Tibial artery (tissue), 4 donors: ENCODE results near the gene HS1BP3.

ENCODE experiments used
- DNase-seq, 2 donors: peaks; one replicate each; pipeline ENCODE4 v3.0.0-alpha.2; 2019
- H3K27ac ChIP-seq, 2 donors: fragments of 200-600 bp; sonication (generic) in 1 of 2; 1 replicate in 1 of 2; 2 replicates in 1 of 2; pipeline ENCODE4 v1.5.1; 2018 to 2019; ENCODE audit warnings: mild to moderate bottlenecking in 1 of 2
- H3K27me3 ChIP-seq, 2 donors: fragments of 200-600 bp; sonication (generic) in 1 of 2; one replicate each; pipeline versions ENCODE4 v1.5.1 to v1.6.0; 2016 to 2019
- H3K36me3 ChIP-seq, 3 donors: fragments of 200-600 bp; sonication (generic) in 2 of 3; one replicate each; pipeline ENCODE4 v1.5.1; 2016 to 2019; ENCODE audit warnings: mild to moderate bottlenecking in 2 of 3
- H3K4me1 ChIP-seq, 4 donors: fragments of 200-600 bp; sonication (generic) in 2 of 4; 1 replicate in 3 of 4; 2 replicates in 1 of 4; pipeline ENCODE4 v1.5.1; 2016 to 2019
- H3K4me3 ChIP-seq, 2 donors: fragments of 200-600 bp; sonication (generic) in 1 of 2; 1 replicate in 1 of 2; 2 replicates in 1 of 2; pipeline ENCODE4 v1.5.1; 2018 to 2019; ENCODE audit warnings: mild to moderate bottlenecking in 2 of 2
- H3K9me3 ChIP-seq, 3 donors: fragments of 200-600 bp; sonication (generic) in 1 of 3; one replicate each; pipeline ENCODE4 v1.5.1; 2016 to 2019
- intact Hi-C: fragments of 100-400 bp; cut with DNase I; formaldehyde crosslinking; loops from one replicate; pipeline ENCODE4 v1.15.0; 2023; ENCODE audit warnings: low total_unique reads
- TF ChIP-seq, protein P1 (sequence below), 2 experiments: fragments of 200-600 bp in 1 of 2; fragments of 450-650 bp in 1 of 2; IDR thresholded peaks; one replicate each; pipeline ENCODE4 v1.5.1; 2017 to 2019; ENCODE audit warnings: antibody characterized with exemption in 2 of 2, mild to moderate bottlenecking in 1 of 2, moderate library complexity in 1 of 2

HS1BP3 gene

DNA sequence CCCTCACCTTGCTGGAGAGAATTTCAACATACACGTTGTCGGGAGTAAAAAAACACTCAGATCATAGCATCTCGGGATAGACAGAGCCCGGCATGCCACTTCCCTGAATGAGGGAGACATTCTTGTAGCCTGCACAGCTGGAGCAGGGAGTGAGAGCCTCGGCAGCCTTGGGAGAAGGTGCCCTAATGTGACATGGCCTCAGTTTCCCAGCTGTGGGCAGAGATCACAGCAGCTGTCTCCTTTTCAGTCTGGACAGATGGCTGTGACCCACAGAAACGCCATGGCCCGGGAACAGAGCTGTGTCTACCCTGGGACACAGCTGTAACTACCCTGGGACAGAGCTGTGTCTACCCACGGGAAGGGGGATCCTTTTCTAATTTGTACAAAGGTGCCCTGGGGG is 55.9 kb downstream of the HS1BP3 start:
- Histone ChIP-seq H3K27me3 (no peaks in the 10 kb centered on the region), H3K4me1 (peaks cover 4 to 75% (median 67%) of the 10 kb centered on the region in 4 donors), H3K9me3 (no peaks in the 10 kb centered on the region), H3K36me3 (no peaks in the 10 kb centered on the region), H3K4me3 (no peak overlapping the region), H3K27ac (peak overlapping the region; percentile 91)
- TF ChIP-seq, protein P1, sequence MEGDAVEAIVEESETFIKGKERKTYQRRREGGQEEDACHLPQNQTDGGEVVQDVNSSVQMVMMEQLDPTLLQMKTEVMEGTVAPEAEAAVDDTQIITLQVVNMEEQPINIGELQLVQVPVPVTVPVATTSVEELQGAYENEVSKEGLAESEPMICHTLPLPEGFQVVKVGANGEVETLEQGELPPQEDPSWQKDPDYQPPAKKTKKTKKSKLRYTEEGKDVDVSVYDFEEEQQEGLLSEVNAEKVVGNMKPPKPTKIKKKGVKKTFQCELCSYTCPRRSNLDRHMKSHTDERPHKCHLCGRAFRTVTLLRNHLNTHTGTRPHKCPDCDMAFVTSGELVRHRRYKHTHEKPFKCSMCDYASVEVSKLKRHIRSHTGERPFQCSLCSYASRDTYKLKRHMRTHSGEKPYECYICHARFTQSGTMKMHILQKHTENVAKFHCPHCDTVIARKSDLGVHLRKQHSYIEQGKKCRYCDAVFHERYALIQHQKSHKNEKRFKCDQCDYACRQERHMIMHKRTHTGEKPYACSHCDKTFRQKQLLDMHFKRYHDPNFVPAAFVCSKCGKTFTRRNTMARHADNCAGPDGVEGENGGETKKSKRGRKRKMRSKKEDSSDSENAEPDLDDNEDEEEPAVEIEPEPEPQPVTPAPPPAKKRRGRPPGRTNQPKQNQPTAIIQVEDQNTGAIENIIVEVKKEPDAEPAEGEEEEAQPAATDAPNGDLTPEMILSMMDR (IDR thresholded peaks at IDR 0.05) = no peak
- DNase-seq = peak in 1 of 2 donors; percentile 64
- intact Hi-C loops = no loop called here

DNA sequence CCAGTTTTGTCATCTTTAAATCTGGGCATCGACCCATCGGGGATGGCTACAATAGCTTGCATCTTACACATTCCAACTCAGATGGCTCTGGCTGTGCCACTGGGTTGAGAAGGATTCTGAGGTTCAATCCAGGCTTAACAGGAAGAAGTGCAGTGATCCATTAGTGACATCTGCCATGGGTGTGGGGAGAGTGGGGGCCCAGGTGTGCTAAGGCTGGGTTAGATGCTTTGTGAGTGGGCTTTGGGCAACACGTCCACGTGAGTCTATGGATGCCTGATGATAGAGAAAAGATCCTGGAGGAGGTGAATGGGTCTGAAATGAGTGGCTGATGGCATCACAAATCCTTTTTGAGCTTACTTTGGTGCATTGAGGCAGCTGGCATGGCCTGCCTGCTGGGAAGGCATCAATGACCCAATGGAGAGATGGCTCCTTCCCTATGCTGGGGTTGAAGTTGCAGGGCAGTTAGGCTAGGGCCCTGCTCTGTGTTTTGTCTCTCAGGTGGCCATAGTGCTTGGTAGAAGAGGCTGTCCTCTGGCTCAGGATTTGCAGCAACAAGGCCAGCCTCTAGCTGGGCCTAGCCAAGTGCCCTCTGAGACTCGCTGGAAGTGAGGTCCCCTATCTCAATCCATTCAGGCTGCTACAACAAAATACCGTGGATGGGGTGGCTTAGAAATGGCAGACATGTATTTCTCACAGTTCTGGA is 56.7 kb downstream of the HS1BP3 start:
- DNase-seq = peak; percentile 17 to 52
- Histone ChIP-seq H3K9me3 (no peaks in the 10 kb centered on the region), H3K4me1 (peaks cover 4 to 67% (median 60%) of the 10 kb centered on the region in 4 donors), H3K4me3 (no peak overlapping the region), H3K27me3 (no peaks in the 10 kb centered on the region), H3K27ac (peak overlapping the region; percentile 91), H3K36me3 (no peaks in the 10 kb centered on the region)
- TF ChIP-seq, protein P1 (IDR thresholded peaks at IDR 0.05) = no peak
- intact Hi-C loops = no loop called here

DNA sequence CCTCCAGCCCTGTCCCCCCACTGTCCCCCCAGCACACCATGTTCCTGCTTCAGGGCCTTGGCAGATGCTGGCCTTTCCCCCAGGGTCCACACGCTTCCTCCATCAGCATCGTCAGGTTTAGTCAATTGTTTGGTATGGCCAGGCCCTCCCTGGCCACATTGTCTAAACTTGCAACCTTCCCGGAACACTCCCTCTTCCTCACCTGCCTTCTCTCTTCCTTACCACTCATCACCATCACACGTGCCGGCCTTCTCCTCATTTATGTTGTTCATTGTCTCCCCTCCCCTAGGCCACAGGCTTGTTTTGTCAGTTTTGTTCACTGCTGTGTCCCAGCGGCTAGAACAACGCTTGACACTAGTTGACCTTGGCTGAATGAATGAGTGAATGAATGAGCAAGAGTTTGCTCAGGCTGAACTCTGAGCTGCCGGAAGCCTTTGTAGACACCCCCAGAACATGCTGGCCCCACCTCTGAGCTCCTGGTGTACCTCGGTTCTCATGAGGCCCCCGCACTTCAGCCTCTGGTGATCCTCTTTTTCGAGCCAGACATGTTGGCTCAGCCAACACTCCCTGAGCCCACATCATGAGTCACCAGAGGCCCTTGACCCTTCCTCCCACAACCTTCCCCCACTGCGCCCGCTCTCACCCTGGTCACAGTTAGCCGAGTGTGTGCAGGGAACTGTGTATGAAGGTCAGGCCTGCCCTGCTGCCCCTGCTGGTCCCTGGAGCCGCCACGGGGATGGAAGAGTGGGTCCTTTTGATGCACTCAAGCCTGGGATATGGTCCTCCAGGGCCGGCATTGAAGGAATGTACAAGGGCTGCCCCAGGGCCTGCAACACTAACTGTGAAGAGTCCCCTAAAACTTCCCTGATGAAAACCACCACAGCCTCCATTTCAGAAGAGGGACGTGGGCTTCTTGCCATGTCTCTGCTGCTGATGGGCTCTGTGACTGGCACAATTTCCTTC is 57.5 kb downstream of the HS1BP3 start:
- Histone ChIP-seq H3K27ac (peak overlapping the region; percentile 91), H3K4me3 (no peak overlapping the region), H3K27me3 (no peaks in the 10 kb centered on the region), H3K9me3 (no peaks in the 10 kb centered on the region), H3K4me1 (peaks cover 4 to 60% (median 54%) of the 10 kb centered on the region in 4 donors), H3K36me3 (no peaks in the 10 kb centered on the region)
- peak; percentile 68 to 89 for DNase-seq
- intact Hi-C loops = no loop called here
- TF ChIP-seq, protein P1 (IDR thresholded peaks at IDR 0.05) = no peak

DNA sequence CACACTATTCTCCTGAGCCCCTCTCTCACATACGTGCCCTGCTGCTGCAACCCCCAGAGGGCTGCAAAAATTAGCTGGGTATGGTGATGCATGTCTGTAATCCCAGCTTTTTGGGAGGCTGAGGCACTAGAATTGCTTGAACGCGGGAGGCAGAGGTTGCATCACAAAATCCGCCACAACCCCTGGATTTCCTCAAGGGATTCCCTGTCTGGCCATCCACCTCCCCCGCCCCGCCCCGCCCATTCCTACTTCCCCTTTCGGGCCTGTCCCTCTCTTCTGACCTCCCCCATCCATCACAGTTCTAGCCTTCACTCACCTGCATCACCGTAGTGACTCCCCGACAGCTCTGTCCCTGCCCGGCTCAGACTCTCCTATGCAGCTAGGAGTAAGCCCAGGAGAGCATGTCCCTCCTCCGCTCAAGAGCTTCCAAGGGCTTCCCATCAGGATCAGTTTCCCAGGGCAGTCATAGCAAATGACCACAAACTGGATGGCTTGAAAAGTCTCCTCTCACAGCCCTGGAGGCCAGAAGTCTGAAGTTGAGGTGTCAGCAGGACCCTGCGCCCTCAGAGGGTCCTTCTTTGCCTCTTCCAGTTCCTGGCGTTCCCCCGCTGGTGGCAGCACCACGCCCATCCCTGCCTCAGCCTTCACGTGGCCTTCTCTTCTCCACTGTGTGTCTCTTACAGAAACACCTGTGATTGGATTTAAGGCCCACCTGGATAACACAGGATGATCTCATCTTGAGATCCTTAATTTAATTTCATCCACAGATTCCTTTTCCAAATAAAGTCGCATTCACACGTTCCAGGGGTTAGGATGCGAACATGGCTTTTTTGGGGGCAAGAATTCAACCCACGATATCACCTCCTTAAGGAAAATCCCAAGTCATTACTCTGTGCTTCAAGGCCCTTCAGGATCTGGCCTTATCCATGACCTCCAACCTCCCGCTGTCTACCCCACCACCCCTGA is 58.5 kb downstream of the HS1BP3 start:
- no peaks in the 10 kb centered on the region for H3K36me3 ChIP-seq
- H3K27ac ChIP-seq = peak overlapping the region; percentile 91
- no peaks in the 10 kb centered on the region for H3K9me3 ChIP-seq
- peak in 1 of 2 donors; percentile 64 for DNase-seq
- H3K4me1 ChIP-seq = peaks cover 2 to 50% (median 44%) of the 10 kb centered on the region in 4 donors
- H3K4me3 ChIP-seq = no peak overlapping the region
- TF ChIP-seq, protein P1 (IDR thresholded peaks at IDR 0.05) = no peak
- intact Hi-C loops = no loop called here
- no peaks in the 10 kb centered on the region for H3K27me3 ChIP-seq
